HG03039 (cell line): ENCODE results near the gene MAST4.

ENCODE experiments used
- ATAC-seq: cut with Tn5 transposase; IDR thresholded peaks from one replicate; pipeline ENCODE4 v1.9.1; 2021; ENCODE audit warnings: mild to moderate bottlenecking, moderate library complexity; ENCODE audit not compliant: unreplicated experiment

MAST4 gene

GRCh38 chr5:67142816-67143215 lies 546.6 kb downstream of the MAST4 start:
- ATAC-seq, result no peak

DNA sequence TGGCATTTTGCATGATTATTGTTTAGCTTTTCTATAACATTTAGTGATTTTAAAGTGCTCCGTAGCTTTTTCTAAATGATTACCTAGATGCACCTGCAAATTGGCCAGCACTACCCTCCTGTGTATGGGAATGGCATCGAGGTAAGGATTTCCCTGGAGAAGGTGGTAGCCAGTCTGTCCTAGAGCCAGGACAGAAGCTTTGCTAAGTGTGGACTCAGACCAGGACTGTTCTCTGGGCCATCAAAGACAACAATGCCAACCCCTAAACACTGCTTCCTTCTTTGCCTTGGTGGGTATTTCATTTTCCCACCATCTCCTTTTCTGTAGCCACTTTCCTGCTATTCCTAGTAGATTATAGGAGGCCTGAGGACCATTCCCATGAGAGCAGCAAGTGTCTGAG lies 547.4 kb downstream of the MAST4 start:
- no peak for ATAC-seq

DNA sequence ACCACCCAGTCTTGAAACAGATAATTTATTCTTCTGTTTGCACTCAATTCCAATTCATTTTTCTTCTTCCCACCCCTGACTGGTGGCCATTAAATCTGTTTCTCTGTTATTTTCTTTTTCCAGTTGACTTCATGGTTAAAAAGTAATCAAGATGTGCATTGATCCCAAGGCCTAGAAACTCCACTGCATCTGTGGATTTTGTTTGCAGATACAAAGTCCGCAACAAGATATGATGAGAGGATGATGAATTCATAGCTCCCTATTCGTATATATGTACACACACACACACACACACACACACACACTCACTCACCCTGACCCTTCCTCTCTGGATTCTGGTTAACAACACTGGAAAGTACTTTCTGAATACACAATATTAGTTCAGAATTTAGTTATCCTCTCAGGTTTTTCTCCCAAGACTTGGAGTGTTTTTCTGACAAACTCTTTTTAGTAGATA lies 548.0 kb downstream of the MAST4 start:
- no peak for ATAC-seq

DNA sequence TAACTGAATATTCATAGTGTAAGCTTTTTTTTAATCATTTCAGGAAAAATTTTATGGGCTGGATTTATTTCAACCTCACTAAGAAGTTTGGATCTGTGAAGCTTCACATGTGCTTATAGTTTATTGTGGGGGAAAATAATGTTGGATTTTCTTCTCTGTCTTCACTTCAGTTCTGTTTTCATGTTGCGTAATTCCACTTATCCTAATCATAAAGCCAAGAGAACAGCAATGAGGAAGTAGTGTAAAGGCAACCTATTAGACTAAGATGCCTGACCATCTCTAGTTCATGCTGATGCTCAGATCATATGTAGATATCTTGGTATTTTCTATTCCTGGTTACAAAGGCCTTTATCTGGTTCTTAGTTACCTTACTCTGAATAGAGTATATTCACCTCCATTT lies 550.4 kb downstream of the MAST4 start:
- ATAC-seq, result no peak

GRCh38 chr5:67146981-67147380 lies 550.8 kb downstream of the MAST4 start:
- ATAC-seq, result no peak

- ATAC-seq, result no peak
These were observed 551.6 kb downstream of the MAST4 start for GRCh38 chr5:67147760-67148159.

DNA sequence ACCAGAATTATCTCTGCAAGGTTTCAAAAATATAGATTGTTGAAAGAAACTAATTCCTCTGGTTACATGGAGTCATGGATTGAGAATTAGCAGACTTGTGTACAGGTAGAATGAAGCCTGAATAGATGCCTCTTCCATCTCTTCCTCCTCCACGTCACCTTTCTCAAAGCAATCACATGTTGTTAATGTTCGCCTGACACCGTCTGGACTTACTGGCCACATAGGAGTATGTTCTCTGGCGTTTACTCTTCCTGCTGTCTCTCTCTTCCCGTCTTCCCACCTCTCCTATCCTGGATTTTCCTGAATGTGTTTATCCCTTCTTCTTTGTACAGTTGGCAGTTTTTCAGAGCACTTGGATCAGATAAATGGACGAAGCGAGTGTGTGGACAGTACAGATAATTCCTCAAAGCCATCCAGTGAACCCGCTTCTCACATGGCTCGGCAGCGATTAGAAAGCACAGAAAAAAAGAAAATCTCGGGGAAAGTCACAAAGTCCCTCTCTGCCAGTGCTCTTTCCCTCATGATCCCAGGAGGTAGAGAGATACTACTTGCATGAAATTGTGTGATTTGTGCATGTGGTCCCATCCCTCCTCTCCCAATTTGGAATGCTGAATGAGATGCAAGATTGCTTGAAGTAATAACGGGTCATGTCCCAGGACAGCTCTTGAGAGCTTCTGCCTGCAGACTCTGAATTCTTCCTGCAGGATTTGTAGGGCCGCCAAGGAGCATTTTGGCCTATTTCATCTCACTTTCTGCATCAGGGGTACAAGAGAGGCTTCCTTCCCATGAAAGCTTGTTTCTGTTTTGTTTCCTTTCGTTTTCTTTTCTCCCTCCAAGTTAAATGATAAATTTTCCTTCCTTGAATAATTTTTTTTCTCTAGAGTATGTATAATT lies 553.1 kb downstream of the MAST4 start:
- no peak for ATAC-seq

DNA sequence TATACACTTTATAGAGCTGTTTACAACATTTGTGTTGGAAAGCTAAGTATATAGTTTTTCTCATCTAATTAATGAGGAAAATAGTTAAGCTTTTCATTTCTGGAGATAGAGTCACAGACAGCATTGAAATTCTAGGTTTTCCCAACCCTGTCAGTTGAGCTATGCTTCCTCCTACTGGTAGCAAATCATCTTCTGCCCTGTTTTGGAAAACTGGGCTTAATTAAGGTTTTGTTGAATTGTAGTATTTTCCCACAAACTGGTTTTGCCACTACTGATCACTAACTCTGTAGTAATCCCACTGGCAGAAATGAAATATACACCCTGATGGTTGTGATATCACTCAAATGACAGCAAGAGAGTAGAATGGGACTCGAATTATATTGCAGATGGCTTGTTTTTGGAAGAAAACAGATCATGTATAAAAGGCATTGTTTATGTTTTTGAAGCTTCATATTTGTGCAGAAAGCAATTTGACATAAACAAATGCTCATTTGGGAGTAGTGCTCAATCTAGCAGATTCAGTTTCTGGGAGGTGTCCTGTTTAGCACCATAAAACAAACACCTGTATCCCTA lies 553.8 kb downstream of the MAST4 start:
- ATAC-seq, result no peak

DNA sequence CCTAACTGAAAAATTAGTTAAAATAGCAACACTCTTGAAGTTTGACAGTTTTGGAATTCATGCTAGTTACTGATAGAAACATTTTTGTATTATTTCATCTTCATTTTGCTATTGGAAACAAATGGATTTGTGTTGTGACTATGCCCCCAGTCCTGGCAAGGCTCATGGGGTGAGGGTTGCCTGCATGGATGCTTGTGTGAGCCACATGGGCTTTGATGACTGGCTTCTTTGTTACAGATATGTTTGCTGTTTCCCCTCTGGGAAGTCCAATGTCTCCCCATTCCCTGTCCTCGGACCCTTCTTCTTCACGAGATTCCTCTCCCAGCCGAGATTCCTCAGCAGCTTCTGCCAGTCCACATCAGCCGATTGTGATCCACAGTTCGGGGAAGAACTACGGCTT lies 556.2 kb downstream of the MAST4 start:
- no peak for ATAC-seq

DNA sequence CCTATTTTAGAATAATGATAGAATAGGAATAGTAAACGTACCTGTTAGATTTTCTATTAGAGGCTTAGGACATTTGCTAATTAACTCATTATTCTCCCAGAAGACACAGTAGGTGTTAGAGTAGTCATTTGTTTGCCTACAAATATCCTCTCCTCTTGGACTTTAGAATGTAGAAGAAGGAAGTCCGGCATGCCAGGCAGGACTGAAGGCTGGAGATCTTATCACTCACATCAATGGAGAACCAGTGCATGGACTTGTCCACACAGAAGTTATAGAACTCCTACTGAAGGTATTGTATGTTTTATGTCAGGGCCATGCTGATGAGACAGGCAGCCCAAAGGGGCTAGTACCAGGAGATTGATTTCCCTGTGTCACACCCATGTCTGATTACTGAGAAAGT lies 557.1 kb downstream of the MAST4 start:
- no peak for ATAC-seq

DNA sequence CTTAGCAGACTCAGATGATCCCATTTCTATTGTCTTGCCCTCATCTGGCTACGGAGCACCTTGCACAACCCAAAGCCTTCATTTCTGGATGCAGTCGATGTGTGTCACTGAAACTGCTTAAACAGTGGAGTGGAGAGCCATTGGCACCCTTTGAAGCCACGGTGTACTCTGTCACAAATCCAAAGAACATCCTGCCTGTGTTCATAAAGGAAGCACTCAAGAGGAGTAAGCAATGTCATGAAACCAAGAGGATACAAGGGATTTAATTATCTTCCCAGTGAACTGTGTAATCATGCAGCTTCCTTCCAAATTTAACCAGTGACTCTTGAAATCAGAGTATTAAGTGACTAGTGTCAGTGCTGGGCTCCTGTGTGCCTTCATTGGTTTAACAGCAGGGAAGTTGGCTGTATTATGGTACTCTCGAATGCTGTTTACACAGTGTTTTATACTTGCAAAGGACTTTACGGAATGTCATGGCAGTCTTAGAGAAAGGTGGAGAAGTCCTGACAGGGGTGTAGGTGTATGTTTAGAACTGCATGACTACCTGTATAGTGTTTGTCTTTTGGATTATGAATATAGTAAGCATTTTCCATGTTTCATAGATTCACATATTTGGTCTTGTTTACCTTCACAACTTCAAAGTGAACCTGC lies 558.5 kb downstream of the MAST4 start:
- ATAC-seq, result no peak

DNA sequence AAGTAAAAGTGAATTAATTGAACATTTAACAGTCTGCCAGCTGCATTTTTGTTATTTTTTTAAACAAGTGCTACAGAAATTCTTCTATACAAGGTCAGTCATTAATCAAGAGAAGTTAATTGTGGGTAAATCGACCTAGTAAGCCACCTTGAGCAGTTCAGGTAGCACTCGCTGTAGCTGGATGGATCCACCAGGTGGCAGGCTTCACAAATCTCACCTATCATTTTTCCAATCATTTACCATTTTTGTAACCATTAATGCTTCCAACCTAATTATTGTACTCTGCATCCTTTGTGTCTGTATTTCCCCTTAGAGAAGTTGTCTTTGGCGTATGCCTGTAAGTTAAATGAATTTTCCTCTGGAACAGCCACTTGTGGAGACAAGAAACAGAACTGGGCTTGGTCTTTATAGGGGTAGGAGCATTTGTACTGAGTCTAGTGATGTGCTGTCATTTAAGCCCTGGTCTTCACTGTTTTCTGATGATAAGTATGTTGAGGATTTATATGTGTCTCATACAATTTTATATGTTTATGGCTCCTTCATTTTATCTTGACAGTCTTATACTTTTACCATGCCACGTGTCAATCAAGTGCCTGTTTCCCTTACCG lies 560.9 kb downstream of the MAST4 start:
- ATAC-seq, result no peak

DNA sequence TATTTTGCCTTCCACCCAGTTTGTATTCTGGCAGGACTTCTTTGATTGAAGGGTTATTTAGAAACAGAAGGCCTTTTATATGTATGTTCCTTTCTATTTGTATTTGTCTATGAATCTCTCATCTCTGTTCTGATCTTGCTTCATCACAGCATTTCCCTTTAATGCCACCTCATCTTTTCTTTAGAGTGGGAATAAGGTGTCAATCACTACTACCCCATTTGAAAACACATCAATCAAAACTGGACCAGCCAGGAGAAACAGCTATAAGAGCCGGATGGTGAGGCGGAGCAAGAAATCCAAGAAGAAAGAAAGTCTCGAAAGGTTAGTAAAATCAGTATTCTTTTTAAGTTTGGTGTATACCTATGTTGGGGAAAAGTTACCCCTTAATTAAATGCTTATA lies 564.1 kb downstream of the MAST4 start:
- ATAC-seq, result no peak

- no peak for ATAC-seq
These were observed 564.8 kb downstream of the MAST4 start for GRCh38 chr5:67160985-67161384.

- ATAC-seq, result no peak
These were observed 565.6 kb downstream of the MAST4 start for GRCh38 chr5:67161767-67162166.

GRCh38 chr5:67163231-67163756 lies 567.1 kb downstream of the MAST4 start:
- no peak for ATAC-seq

DNA sequence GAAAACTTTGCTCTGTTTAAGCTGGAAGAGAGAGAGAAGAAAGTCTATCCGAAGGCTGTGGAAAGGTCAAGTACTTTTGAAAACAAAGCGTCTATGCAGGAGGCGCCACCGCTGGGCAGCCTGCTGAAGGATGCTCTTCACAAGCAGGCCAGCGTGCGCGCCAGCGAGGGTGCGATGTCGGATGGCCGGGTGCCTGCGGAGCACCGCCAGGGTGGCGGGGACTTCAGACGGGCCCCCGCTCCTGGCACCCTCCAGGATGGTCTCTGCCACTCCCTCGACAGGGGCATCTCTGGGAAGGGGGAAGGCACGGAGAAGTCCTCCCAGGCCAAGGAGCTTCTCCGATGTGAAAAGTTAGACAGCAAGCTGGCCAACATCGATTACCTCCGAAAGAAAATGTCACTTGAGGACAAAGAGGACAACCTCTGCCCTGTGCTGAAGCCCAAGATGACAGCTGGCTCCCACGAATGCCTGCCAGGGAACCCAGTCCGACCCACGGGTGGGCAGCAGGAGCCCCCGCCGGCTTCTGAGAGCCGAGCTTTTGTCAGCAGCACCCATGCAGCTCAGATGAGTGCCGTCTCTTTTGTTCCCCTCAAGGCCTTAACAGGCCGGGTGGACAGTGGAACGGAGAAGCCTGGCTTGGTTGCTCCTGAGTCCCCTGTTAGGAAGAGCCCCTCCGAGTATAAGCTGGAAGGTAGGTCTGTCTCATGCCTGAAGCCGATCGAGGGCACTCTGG lies 567.8 kb downstream of the MAST4 start:
- no peak for ATAC-seq

DNA sequence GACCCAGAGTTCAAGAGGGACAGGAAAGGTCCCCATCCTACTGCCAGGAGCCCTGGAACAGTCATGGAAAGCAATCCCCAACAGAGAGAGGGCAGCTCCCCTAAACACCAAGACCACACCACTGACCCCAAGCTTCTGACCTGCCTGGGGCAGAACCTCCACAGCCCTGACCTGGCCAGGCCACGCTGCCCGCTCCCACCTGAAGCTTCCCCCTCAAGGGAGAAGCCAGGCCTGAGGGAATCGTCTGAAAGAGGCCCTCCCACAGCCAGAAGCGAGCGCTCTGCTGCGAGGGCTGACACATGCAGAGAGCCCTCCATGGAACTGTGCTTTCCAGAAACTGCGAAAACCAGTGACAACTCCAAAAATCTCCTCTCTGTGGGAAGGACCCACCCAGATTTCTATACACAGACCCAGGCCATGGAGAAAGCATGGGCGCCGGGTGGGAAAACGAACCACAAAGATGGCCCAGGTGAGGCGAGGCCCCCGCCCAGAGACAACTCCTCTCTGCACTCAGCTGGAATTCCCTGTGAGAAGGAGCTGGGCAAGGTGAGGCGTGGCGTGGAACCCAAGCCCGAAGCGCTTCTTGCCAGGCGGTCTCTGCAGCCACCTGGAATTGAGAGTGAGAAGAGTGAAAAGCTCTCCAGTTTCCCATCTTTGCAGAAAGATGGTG lies 568.8 kb downstream of the MAST4 start:
- ATAC-seq, result no peak

- ATAC-seq, result peak; percentile 88
These were observed 569.6 kb downstream of the MAST4 start for GRCh38 chr5:67165526-67166459.
